Hepatocyte (in vitro differentiated cells): Measurements from ENCODE around the gene KCNH6.

Experiments
- CTCF ChIP-seq: fragments of 200-600 bp; sonication (generic); IDR thresholded peaks from 2 replicates; pipeline ENCODE4 v1.5.1; 2016; ENCODE audit warnings: antibody characterized with exemption, mild to moderate bottlenecking; ENCODE audit not compliant: poor library complexity
- EZH2 ChIP-seq: fragments of 200-600 bp; sonication (generic); IDR thresholded peaks from 2 replicates; pipeline ENCODE4 v1.6.1; 2016; ENCODE audit warnings: antibody characterized with exemption, mild to moderate bottlenecking, borderline replicate concordance

DNA sequence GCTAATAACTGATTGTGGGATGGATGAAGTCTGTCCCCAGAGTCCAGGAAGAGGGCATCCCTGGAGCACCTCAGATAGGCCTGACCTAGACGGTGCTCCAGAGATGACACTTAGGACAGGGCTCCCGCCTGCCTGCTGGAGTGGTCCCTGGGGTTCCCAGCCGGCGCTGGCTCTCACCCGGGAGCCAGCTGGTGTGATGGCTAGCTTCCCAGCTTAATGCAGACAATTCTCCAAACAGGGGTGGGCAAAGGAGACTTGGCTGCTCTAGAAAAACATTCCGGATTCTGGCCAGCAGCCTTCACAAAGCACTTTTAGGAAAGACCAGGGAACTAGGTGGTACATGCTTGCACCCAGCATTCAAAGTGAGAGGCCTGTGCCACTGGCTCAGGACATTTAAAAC lies 27.7 kb upstream of the KCNH6 start:
- no peak for TF ChIP-seq CTCF
- TF ChIP-seq EZH2: no peak
